ENCODE measurements around the gene TMEM82.

Gene TMEM82

DNA sequence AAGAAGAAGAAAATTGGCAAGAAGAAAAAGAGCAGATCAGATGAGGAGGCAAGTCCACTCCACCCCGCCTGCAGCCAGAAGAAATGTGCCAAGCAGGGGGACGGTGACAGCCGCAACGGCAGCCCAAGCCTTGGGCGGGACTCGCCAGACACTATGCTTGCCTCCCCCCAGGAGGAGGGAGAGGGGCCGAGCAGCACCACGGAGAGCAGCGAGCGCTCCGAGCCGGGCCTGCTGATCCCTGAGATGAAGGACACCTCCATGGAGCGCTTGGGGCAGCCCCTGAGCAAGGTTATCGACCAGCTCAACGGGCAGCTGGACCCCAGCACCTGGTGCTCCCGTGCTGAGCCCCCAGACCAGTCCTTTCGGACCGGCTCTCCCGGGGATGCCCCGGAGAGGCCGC, 15.3 kb upstream of the TMEM82 start:
- no peak overlapping the region for H3K27ac ChIP-seq (ENCODE audit: extremely low read depth, low read depth, low read length)
- H3K4me1 ChIP-seq (ENCODE audit: control insufficient read depth, insufficient read depth, low read length) = no peaks in the 10 kb centered on the region
- H3K4me3 ChIP-seq (ENCODE audit: low read depth, low read length) = no peak overlapping the region
- ChIA-PET CTCF (interaction anchor here (0.9 kb wide), 1 partner anchor 15 kb away, joined by 4 read pairs; no protein-coding TSS in a partner anchor), POLR2A (no interaction called here)
- TF ChIP-seq ZNF660 (tag by site-specific recombination; IDR thresholded peaks at IDR 0.05) = no peak
- no peak for TF ChIP-seq SALL2 (tag by site-specific recombination; IDR thresholded peaks at IDR 0.05; ENCODE audit: borderline replicate concordance)
- TF ChIP-seq REST (tag by site-specific recombination; IDR thresholded peaks at IDR 0.05) = peak; percentile 91
- H3K9me3 ChIP-seq (ENCODE audit: control insufficient read depth, insufficient read depth, low read depth, low read length) = no peaks in the 10 kb centered on the region
- peaks cover 2 to 91% of the 10 kb centered on the region in 2 experiments; a peak in 1 of 3 replicates for H3K36me3 ChIP-seq (ENCODE audit: control insufficient read depth in 2 of 2, insufficient read depth in 1 of 2, low read length in 2 of 2)

DNA sequence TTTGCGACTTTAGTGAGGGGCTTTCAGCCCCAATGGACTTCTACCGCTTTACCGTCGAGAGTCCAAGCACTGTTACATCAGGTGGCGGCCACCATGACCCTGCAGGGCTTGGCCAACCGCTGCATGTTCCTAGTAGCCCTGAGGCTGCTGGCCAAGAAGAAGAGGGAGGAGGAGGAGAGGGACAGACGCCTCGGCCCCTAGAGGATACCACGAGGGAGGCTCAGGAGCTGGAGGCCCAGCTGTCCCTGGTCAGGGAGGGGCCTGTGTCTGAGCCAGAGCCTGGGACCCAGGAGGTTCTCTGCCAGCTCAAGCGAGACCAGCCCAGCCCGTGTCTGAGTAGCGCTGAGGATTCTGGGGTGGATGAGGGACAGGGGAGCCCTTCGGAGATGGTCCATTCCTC, 14.9 kb upstream of the TMEM82 start:
- ChIA-PET CTCF (interaction anchor here (0.6 kb wide), 1 partner anchor 133 kb away, joined by 3 read pairs; no protein-coding TSS in a partner anchor), POLR2A (no interaction called here)
- no peak for TF ChIP-seq ZNF449 (tag by site-specific recombination; IDR thresholded peaks at IDR 0.05)
- TF ChIP-seq ZNF16 (tag by site-specific recombination; IDR thresholded peaks at IDR 0.05; ENCODE audit: low read depth) = no peak
- TF ChIP-seq ZFP41 (tag by site-specific recombination; IDR thresholded peaks at IDR 0.05; ENCODE audit: borderline replicate concordance) = no peak
- no peak for TF ChIP-seq ZIC2 (tag by site-specific recombination; IDR thresholded peaks at IDR 0.05)
- TF ChIP-seq ZNF707 (tag by site-specific recombination; IDR thresholded peaks at IDR 0.05) = no peak
- no peak for TF ChIP-seq ZEB2 (tag by site-specific recombination; IDR thresholded peaks at IDR 0.05)
- no peaks in the 10 kb centered on the region for H3K9me3 ChIP-seq (ENCODE audit: control insufficient read depth, insufficient read depth, low read depth, low read length)
- H3K36me3 ChIP-seq (ENCODE audit: control insufficient read depth in 2 of 2, insufficient read depth in 1 of 2, low read length in 2 of 2) = peaks cover 0 to 91% of the 10 kb centered on the region in 2 experiments; a peak in 1 of 3 replicates
- H3K4me3 ChIP-seq (ENCODE audit: low read depth, low read length) = no peak overlapping the region
- H3K4me1 ChIP-seq (ENCODE audit: control insufficient read depth, insufficient read depth, low read length) = no peaks in the 10 kb centered on the region
- no peak overlapping the region for H3K27ac ChIP-seq (ENCODE audit: extremely low read depth, low read depth, low read length)

- H3K9me3 ChIP-seq (ENCODE audit: control insufficient read depth, insufficient read depth, low read depth, low read length) = no peaks in the 10 kb centered on the region
- no peaks in the 10 kb centered on the region for H3K4me1 ChIP-seq (ENCODE audit: control insufficient read depth, insufficient read depth, low read length)
- POLR2A ChIA-PET = no interaction called here
- TF ChIP-seq ZSCAN18 (tag by site-specific recombination; IDR thresholded peaks at IDR 0.05) (no peak), ZNF48 (tag by site-specific recombination; IDR thresholded peaks at IDR 0.05) (no peak), GLIS1 (tag by site-specific recombination; IDR thresholded peaks at IDR 0.05) (peak; percentile 37; the same call in 1 of the 2 replicates)
- TF ChIP-seq, protein P1, sequence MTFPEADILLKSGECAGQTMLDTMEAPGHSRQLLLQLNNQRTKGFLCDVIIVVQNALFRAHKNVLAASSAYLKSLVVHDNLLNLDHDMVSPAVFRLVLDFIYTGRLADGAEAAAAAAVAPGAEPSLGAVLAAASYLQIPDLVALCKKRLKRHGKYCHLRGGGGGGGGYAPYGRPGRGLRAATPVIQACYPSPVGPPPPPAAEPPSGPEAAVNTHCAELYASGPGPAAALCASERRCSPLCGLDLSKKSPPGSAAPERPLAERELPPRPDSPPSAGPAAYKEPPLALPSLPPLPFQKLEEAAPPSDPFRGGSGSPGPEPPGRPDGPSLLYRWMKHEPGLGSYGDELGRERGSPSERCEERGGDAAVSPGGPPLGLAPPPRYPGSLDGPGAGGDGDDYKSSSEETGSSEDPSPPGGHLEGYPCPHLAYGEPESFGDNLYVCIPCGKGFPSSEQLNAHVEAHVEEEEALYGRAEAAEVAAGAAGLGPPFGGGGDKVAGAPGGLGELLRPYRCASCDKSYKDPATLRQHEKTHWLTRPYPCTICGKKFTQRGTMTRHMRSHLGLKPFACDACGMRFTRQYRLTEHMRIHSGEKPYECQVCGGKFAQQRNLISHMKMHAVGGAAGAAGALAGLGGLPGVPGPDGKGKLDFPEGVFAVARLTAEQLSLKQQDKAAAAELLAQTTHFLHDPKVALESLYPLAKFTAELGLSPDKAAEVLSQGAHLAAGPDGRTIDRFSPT (tag by site-specific recombination; IDR thresholded peaks at IDR 0.05) = 0 out of 2 replicates have a peak, but pooled peaks have one; percentile 13
- CTCF ChIA-PET = interaction anchor here (0.6 kb wide), 1 partner anchor 133 kb away, joined by 3 read pairs; no protein-coding TSS in a partner anchor
- no peak overlapping the region for H3K4me3 ChIP-seq (ENCODE audit: low read depth, low read length)
- H3K36me3 ChIP-seq (ENCODE audit: control insufficient read depth in 2 of 2, insufficient read depth in 1 of 2, low read length in 2 of 2) = peaks cover 0 to 91% of the 10 kb centered on the region in 2 experiments; a peak in 1 of 3 replicates
- no peak overlapping the region for H3K27ac ChIP-seq (ENCODE audit: extremely low read depth, low read depth, low read length)
Measured at GRCh38 chr1:15727866-15728534, 14.3 kb upstream of the TMEM82 start.
